Measurements from ENCODE around the gene SNRNP200.

The SNRNP200 gene

GRCh38 chr2:96315400-96316071 is 10.2 kb upstream of the SNRNP200 start:
- ChIA-PET POLR2A (interaction anchor here (1.2 kb wide), 1 partner anchor 20 kb away, joined by 3 read pairs; the partner anchor contains the start of gene NCAPH), CTCF (no interaction called here)
- Histone ChIP-seq H3K4me3 (ENCODE audit: low read depth, low read length) (no peak overlapping the region), H3K9me3 (ENCODE audit: control insufficient read depth, insufficient read depth, low read depth, low read length) (no peaks in the 10 kb centered on the region), H3K36me3 (ENCODE audit: control insufficient read depth in 2 of 2, insufficient read depth in 1 of 2, low read length in 2 of 2) (no peaks in the 10 kb centered on the region), H3K27ac (ENCODE audit: extremely low read depth, low read depth, low read length) (no peak overlapping the region), H3K4me1 (ENCODE audit: control insufficient read depth, insufficient read depth, low read length) (no peaks in the 10 kb centered on the region)
- no peak for TF ChIP-seq ZNF677 (tag by site-specific recombination; IDR thresholded peaks at IDR 0.05)
- TF ChIP-seq FEZF1 (tag by site-specific recombination; IDR thresholded peaks at IDR 0.05) = peak; percentile 46
- no peak for TF ChIP-seq EGR2 (tag by site-specific recombination; IDR thresholded peaks at IDR 0.05; ENCODE audit: low read depth)

- ChIA-PET POLR2A (no interaction called here), CTCF (no interaction called here)
- no peaks in the 10 kb centered on the region for H3K36me3 ChIP-seq (ENCODE audit: control insufficient read depth in 2 of 2, insufficient read depth in 1 of 2, low read length in 2 of 2)
- TF ChIP-seq ZNF610 (tag by site-specific recombination; IDR thresholded peaks at IDR 0.05; ENCODE audit: borderline replicate concordance) = no peak
- TF ChIP-seq GFI1B (tag by site-specific recombination; IDR thresholded peaks at IDR 0.05) = no peak
- no peak for TF ChIP-seq SP2 (tag by site-specific recombination; IDR thresholded peaks at IDR 0.05)
- no peak for TF ChIP-seq ZNF174 (tag by site-specific recombination; IDR thresholded peaks at IDR 0.05)
- no peak for TF ChIP-seq AEBP2 (tag by site-specific recombination; IDR thresholded peaks at IDR 0.05; ENCODE audit: borderline replicate concordance)
- TF ChIP-seq ZNF707 (tag by site-specific recombination; IDR thresholded peaks at IDR 0.05) = no peak
- TF ChIP-seq ZNF155 (tag by site-specific recombination; IDR thresholded peaks at IDR 0.05) = no peak
- no peak for TF ChIP-seq ZNF768 (tag by site-specific recombination; IDR thresholded peaks at IDR 0.05)
- no peak overlapping the region for H3K4me3 ChIP-seq (ENCODE audit: low read depth, low read length)
- no peaks in the 10 kb centered on the region for H3K9me3 ChIP-seq (ENCODE audit: control insufficient read depth, insufficient read depth, low read depth, low read length)
- no peaks in the 10 kb centered on the region for H3K4me1 ChIP-seq (ENCODE audit: control insufficient read depth, insufficient read depth, low read length)
- no peak overlapping the region for H3K27ac ChIP-seq (ENCODE audit: extremely low read depth, low read depth, low read length)
These were observed 9.7 kb upstream of the SNRNP200 start for GRCh38 chr2:96315005-96315399.

- Histone ChIP-seq H3K4me3 (ENCODE audit: low read depth, low read length) (no peak overlapping the region), H3K9me3 (ENCODE audit: control insufficient read depth, insufficient read depth, low read depth, low read length) (no peaks in the 10 kb centered on the region), H3K36me3 (ENCODE audit: control insufficient read depth in 2 of 2, insufficient read depth in 1 of 2, low read length in 2 of 2) (peaks cover 12 to 14% of the 10 kb centered on the region in 2 experiments), H3K27ac (ENCODE audit: extremely low read depth, low read depth, low read length) (no peak overlapping the region), H3K4me1 (ENCODE audit: control insufficient read depth, insufficient read depth, low read length) (peaks cover 9% of the 10 kb centered on the region; the same call in 1 of the 2 replicates)
- POLR2A ChIA-PET = interaction anchor here (0.7 to 0.9 kb wide), 3 partner anchors 27 to 391 kb away, joined by 4 to 5 read pairs (median 5); partner anchors contain the start of gene NCAPH
- CTCF ChIA-PET = interaction anchor here (1.2 kb wide), 1 partner anchor 12 kb away, joined by 3 read pairs; no protein-coding TSS in a partner anchor
- TF ChIP-seq GLIS1 (tag by site-specific recombination; IDR thresholded peaks at IDR 0.05) (peak; percentile 50; the same call in 1 of the 2 replicates), KLF1 (tag by site-specific recombination; IDR thresholded peaks at IDR 0.05) (0 out of 2 replicates have a peak, but pooled peaks have one; percentile 47), TSHZ1 (tag by site-specific recombination; IDR thresholded peaks at IDR 0.05; ENCODE audit: borderline replicate concordance) (no peak), ZBTB17 (tag by site-specific recombination; IDR thresholded peaks at IDR 0.05) (no peak), ZNF433 (tag by site-specific recombination; IDR thresholded peaks at IDR 0.05; ENCODE audit: low read depth) (no peak), ZNF280C (tag by site-specific recombination; IDR thresholded peaks at IDR 0.05) (no peak), ZNF449 (tag by site-specific recombination; IDR thresholded peaks at IDR 0.05) (no peak), ZNF423 (tag by site-specific recombination; IDR thresholded peaks at IDR 0.05) (no peak), ZNF561 (tag by site-specific recombination; IDR thresholded peaks at IDR 0.05; ENCODE audit: borderline replicate concordance) (no peak)
These were observed 2.9 kb upstream of the SNRNP200 start for GRCh38 chr2:96308248-96308647.
